Putamen (tissue), 1 donor: ENCODE data around the gene BICD1.

Experiments used
- DNase-seq: peaks from one replicate; pipeline ENCODE4 v3.0.0-alpha.2; 2016; ENCODE audit warnings: low spot score

Gene BICD1

DNA sequence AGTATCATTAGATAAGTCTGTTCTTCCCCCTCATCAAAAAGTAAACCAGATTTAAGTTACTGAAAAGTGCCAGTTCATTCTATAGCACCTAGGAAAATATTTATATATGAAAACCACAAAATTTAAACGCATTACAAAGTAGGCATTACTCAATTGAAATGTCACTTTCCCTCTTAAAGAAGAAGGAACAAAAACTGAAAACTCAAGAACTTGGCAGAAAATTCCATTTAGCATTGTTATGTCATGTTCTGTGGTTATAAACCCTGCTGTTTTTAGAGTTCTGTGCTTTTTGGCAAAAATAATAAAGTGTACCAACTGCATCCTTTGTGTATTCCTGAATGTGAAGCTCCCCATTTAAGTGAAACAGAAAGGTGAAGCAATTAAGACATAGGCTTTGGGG, 296.3 kb downstream of the BICD1 start:
- DNase-seq: no peak

DNA sequence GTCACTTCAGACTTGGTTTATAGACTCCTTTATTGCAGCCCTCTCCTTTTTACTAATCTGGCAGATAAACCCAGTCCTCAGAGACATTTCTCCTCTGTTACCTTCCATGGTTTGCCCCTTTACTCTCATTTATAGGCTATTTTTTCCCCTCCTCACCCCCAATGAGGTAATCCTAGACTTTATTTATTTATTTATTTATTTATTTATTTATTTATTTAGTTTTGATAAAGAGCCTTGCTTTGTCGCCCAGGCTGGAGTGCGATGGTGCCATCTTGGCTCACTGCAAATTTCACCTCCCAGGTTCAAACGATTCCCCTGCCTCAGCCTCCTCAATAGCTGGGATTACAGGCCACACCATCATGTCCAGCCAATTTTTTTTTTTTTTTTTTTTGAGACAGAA, 301.1 kb downstream of the BICD1 start:
- no peak for DNase-seq

DNA sequence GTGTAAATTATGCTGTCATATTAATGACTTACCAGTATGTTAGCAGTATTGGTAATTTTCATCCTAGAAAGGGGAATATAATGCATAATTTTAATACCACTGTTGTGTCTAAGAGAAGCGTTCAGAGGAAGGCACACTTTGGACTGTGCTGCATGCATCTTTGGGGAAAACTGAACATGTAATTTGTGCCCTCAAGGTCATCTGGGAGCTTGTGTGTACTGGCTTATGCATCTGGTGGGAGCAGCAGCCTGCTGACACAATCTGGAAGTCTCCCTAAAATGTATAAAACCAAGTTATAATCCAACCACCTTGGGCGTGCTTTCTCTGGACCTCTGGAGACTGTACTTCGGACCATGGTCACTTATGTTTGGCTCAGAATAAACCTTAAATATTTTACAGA, 306.8 kb downstream of the BICD1 start:
- no peak for DNase-seq

DNA sequence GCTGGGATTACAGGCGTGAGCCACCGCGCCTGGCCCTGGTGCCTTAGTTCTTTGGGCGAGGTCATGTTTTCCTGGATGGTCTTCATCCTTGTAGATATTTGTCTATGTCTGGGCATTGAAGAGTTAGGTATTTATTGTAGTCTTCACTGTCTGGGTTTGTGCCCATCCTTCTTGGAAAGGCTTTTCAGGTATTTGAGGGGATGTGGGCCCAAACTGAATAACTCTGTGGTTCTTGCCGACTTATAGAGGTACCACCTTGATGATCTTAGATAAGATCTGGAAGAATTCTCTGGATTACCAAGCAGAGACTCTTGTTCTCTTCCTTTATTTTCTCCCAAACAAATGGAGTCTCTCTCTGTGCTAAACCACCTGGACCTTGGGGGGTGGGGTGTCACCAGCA, 311.6 kb downstream of the BICD1 start:
- DNase-seq: no peak

DNA sequence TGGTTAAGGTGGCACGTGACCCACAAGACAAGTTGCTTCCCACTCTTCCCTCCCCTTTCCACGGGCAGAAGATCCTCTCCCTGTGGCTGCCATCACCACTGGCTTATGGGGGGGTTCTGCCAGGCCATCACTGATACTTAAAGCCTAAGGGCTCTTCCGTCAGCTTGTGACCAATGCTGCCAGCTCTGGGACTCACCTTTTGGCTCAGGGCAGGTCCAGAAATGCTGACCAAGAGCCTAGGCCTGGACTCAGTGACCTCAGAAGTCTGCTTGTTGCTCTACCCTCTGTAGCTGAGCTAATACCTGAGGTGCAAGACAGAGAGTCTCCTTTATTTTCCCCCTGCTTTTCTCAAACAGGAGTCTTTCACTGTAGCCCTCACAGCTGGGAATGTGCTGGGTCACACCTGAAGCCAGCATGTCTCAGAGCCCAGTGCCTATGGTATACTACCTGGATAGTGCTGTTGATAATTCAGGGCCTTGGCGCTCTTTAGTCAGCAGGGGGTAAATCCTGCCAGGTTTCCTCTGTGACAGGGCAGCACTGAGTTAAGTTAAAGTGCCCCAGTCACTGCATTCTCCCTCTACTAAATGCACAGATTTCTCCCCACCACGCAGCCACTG, 312.4 kb downstream of the BICD1 start:
- DNase-seq: no peak

DNA sequence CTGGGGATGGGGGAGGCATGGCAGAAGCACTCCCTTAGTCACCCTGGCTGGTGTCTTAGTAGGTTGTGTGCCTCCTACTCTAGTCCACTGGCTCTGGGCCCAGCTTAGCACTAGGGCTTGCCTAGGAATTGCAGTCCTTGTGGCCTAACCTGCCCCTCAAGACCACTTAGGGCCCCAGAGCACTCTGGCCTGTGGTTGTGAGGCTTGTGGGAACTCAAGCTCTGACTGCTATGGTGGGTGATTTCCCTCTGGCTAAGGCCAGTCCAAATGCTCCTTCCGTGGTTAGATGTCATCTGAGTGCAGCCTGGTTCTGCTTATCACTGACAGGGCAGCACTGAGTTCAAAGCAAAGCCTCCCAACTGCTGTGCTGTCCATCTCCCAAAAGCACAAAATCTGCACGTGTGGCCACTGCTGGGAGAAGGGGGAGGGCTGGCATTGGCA, 312.9 kb downstream of the BICD1 start:
- DNase-seq: no peak

DNA sequence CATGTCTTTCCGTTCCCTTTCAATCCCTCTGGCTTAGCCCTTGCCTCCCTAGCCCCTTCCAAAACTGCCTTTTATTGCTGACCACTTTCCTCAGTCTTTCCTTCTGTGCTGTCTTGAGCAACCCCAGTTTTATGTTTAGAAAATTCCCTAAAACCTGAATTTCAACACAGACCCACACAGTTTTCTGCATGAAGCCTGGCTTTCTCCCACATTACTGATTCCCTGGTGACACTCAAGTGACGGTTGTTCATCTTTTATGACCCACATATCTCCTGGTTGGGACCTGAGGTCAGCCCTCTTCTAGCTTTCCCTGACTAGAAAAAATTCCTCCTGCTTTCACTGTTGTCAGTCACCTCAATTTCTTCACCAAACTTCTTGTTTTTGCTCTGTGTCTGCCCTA, 313.7 kb downstream of the BICD1 start:
- DNase-seq: no peak

DNA sequence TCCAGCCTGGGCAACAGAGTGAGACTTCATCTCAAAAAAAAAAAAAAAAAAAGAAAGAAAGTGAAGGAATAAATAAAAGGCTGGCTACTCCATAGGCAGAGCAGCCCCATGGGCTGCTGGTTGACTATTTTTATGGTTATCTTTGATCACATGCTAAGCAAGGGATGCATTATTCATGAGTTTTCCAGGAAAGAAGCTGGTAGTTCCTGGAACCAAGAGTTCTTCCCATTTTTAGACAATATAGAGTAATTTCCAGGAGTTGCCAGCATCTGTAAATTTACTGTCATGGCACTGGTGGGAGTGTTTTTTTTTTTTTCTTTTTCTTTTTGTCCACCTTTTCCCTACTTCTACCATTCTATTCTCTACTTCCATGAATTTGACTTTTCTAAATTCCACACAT, 316.9 kb downstream of the BICD1 start:
- no peak for DNase-seq

DNA sequence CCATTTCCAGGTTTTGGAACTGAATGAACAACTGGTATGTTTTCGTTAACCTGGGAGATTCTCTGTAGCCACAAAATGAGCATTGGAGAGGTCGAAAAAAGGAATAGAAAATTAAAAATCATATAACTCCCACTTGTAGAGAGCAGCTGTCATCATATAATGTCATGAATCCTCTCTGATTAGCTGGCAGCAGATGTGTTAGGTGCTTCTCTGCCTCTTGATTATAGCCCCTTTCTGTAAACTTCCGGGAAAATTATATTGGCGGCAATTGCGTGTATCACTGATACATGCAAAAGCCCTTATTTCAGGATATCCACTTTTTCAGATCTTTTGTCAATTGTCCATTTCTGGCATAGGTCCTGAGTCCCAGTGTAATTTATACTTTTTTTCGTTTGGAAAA, 324.4 kb downstream of the BICD1 start:
- no peak for DNase-seq
